ENCODE data around the gene GRIK1.

Gene GRIK1

GRCh38 chr21:29896884-29897283 is 42.9 kb downstream of the GRIK1 start:
- H3K36me3 ChIP-seq (ENCODE audit: insufficient read depth, low read length): no peaks in the 10 kb centered on the region
- no peaks in the 10 kb centered on the region for H3K9me3 ChIP-seq (ENCODE audit: low read depth, low read length)
- H3K9ac ChIP-seq (ENCODE audit: insufficient read length): no peak overlapping the region
- no peak for DNase-seq (ENCODE audit: low read depth, low spot score)
- no peak overlapping the region for H3K27ac ChIP-seq
- no peak for TF ChIP-seq FOXP2 (optimal IDR thresholded peaks at IDR 0.05; ENCODE audit: control extremely low read depth, extremely low read length, insufficient read depth)
- TF ChIP-seq POLR2AphosphoS5 (IDR thresholded peaks at IDR 0.05; ENCODE audit: borderline replicate concordance, low read depth, low read length): no peak
- no peak for TF ChIP-seq EZH2 (IDR thresholded peaks at IDR 0.05)
- H3K4me3 ChIP-seq: no peak overlapping the region

DNA sequence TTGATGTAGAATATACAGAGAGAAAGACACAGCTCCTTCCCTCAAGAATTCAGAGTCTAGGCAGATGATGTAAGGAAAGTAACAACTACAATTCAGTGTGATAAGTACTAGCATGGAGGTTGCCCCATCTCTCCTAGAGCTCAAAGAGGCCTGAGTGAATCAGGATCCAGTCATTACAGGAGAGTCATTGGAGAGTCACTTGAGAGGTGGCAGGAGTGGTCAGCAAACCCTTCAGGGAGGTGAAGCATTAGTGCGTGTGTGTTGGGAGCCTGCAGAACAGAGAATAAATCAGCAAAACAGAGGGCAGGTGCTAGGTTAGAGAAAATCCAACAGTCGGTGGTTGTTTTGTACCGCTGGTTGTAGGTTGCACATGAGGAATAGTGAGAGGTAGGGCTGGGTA is 46.1 kb downstream of the GRIK1 start:
- TF ChIP-seq FOXP2 (optimal IDR thresholded peaks at IDR 0.05; ENCODE audit: control extremely low read depth, extremely low read length, insufficient read depth): no peak
- no peak for TF ChIP-seq EZH2 (IDR thresholded peaks at IDR 0.05)
- TF ChIP-seq POLR2AphosphoS5 (IDR thresholded peaks at IDR 0.05; ENCODE audit: borderline replicate concordance, low read depth, low read length): no peak
- Histone ChIP-seq H3K36me3 (ENCODE audit: insufficient read depth, low read length) (no peaks in the 10 kb centered on the region), H3K27ac (no peak overlapping the region), H3K9ac (ENCODE audit: insufficient read length) (no peak overlapping the region), H3K9me3 (ENCODE audit: low read depth, low read length) (no peaks in the 10 kb centered on the region), H3K4me3 (no peak overlapping the region)
- no peak for DNase-seq (ENCODE audit: low read depth, low spot score)

DNA sequence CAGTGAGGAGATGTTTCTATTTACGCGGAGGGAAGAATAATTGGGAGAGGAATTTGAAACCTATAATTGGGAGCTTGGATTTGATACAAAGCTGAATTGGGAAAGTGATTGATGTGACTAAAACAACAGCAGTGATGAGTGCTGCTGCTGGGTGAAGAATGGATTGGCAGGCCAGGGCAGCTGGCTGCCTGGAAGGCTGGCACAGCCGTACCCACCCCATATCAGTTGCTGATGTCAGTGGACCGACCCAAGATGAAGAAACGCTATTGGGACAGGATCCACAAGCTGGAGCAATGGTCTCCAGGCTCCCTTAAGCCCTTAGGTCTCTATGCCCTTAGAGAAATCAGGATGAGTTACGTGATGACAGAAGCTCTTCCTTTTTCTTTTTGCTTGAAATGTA is 47.4 kb downstream of the GRIK1 start:
- no peak overlapping the region for H3K4me3 ChIP-seq
- DNase-seq (ENCODE audit: low read depth, low spot score): no peak
- H3K27ac ChIP-seq: no peak overlapping the region

DNA sequence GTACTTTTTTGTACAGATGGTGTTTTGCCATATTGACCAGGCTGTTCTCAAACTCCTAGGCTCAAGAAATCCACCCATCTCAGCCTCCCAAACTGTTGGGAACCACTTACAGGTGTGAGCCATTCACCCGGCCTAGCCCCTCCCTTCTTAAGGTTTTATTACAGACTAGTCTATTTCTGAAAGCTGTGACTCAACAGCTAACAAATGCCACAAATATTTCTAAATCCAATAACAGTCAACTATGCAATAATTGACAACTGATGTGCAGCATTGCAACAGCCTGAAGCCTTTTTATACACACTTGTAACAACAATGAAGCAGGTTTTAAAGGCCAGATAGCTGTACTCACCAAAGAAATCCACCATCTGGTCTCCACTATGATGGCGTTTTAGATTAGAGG is 51.4 kb downstream of the GRIK1 start:
- DNase-seq (ENCODE audit: low read depth, low spot score): no peak
- no peak overlapping the region for H3K4me3 ChIP-seq
- H3K9me3 ChIP-seq (ENCODE audit: low read depth, low read length): no peaks in the 10 kb centered on the region
- H3K36me3 ChIP-seq (ENCODE audit: insufficient read depth, low read length): no peaks in the 10 kb centered on the region
- H3K27ac ChIP-seq: no peak overlapping the region
- TF ChIP-seq EZH2 (IDR thresholded peaks at IDR 0.05) (no peak), POLR2AphosphoS5 (IDR thresholded peaks at IDR 0.05; ENCODE audit: borderline replicate concordance, low read depth, low read length) (no peak), FOXP2 (optimal IDR thresholded peaks at IDR 0.05; ENCODE audit: control extremely low read depth, extremely low read length, insufficient read depth) (no peak)
- H3K9ac ChIP-seq (ENCODE audit: insufficient read length): no peak overlapping the region

More for the DNA sequence above, 47.4 kb downstream of the GRIK1 start:
- no peak for TF ChIP-seq EZH2 (IDR thresholded peaks at IDR 0.05)
- TF ChIP-seq POLR2AphosphoS5 (IDR thresholded peaks at IDR 0.05; ENCODE audit: borderline replicate concordance, low read depth, low read length): no peak
- TF ChIP-seq FOXP2 (optimal IDR thresholded peaks at IDR 0.05; ENCODE audit: control extremely low read depth, extremely low read length, insufficient read depth): no peak
- H3K9ac ChIP-seq (ENCODE audit: insufficient read length): no peak overlapping the region
- no peaks in the 10 kb centered on the region for H3K9me3 ChIP-seq (ENCODE audit: low read depth, low read length)
- no peaks in the 10 kb centered on the region for H3K36me3 ChIP-seq (ENCODE audit: insufficient read depth, low read length)

- H3K4me3 ChIP-seq: no peak overlapping the region
- no peak overlapping the region for H3K27ac ChIP-seq
- H3K36me3 ChIP-seq (ENCODE audit: insufficient read depth, low read length): no peaks in the 10 kb centered on the region
- DNase-seq (ENCODE audit: low read depth, low spot score): no peak
- TF ChIP-seq EZH2 (IDR thresholded peaks at IDR 0.05): no peak
- no peak for TF ChIP-seq FOXP2 (optimal IDR thresholded peaks at IDR 0.05; ENCODE audit: control extremely low read depth, extremely low read length, insufficient read depth)
- TF ChIP-seq POLR2AphosphoS5 (IDR thresholded peaks at IDR 0.05; ENCODE audit: borderline replicate concordance, low read depth, low read length): no peak
- no peaks in the 10 kb centered on the region for H3K9me3 ChIP-seq (ENCODE audit: low read depth, low read length)
- H3K9ac ChIP-seq (ENCODE audit: insufficient read length): no peak overlapping the region
Observed at GRCh38 chr21:29887313-29888009, 52.3 kb downstream of the GRIK1 start.

- Histone ChIP-seq H3K9ac (ENCODE audit: insufficient read length) (no peak overlapping the region), H3K9me3 (ENCODE audit: low read depth, low read length) (no peaks in the 10 kb centered on the region), H3K4me3 (no peak overlapping the region), H3K36me3 (ENCODE audit: insufficient read depth, low read length) (no peaks in the 10 kb centered on the region), H3K27ac (no peak overlapping the region)
- no peak for DNase-seq (ENCODE audit: low read depth, low spot score)
- TF ChIP-seq FOXP2 (optimal IDR thresholded peaks at IDR 0.05; ENCODE audit: control extremely low read depth, extremely low read length, insufficient read depth) (no peak), POLR2AphosphoS5 (IDR thresholded peaks at IDR 0.05; ENCODE audit: borderline replicate concordance, low read depth, low read length) (no peak), EZH2 (IDR thresholded peaks at IDR 0.05) (no peak)
Observed at GRCh38 chr21:29885491-29885890, 54.3 kb downstream of the GRIK1 start.

GRCh38 chr21:29875873-29876272 is 63.9 kb downstream of the GRIK1 start:
- H3K27ac ChIP-seq: no peak overlapping the region
- no peak for DNase-seq (ENCODE audit: low read depth, low spot score)
- H3K9me3 ChIP-seq (ENCODE audit: low read depth, low read length): no peaks in the 10 kb centered on the region
- no peaks in the 10 kb centered on the region for H3K36me3 ChIP-seq (ENCODE audit: insufficient read depth, low read length)
- TF ChIP-seq POLR2AphosphoS5 (IDR thresholded peaks at IDR 0.05; ENCODE audit: borderline replicate concordance, low read depth, low read length) (no peak), EZH2 (IDR thresholded peaks at IDR 0.05) (no peak), FOXP2 (optimal IDR thresholded peaks at IDR 0.05; ENCODE audit: control extremely low read depth, extremely low read length, insufficient read depth) (no peak)
- H3K4me3 ChIP-seq: no peak overlapping the region
- H3K9ac ChIP-seq (ENCODE audit: insufficient read length): no peak overlapping the region

DNA sequence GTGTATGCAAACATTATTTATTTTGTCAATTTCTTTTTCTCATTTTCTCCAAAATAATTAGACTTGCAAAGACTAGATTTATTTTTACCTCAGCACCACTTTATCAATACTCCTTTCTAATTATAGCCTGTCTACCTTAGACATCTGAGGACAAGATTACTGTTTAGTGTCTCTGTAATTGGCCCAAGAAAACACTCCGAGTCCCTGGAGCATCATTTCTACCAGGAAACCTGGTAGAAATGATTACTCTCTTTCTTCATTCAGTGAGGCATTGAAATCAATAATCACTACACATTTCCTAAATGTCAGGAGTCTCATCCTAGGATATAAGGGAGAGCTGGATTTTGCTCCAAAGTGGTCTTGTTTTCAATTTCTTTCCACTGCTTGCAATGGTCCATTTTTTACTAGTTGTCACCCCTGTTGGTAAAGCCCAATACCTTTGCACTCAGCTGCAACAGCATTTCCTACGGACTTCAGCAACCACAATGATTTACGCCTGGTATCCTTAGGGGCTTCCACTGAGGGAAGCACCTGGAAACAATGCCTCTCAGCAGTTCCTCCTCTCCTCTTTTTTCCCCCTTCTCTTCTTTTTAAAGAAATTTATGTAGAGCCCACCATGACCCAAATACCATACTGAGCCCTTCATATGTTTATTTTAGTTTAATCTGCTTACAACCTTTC is 64.6 kb downstream of the GRIK1 start:
- Histone ChIP-seq H3K27ac (no peak overlapping the region), H3K4me3 (no peak overlapping the region), H3K36me3 (ENCODE audit: insufficient read depth, low read length) (no peaks in the 10 kb centered on the region), H3K9ac (ENCODE audit: insufficient read length) (no peak overlapping the region), H3K9me3 (ENCODE audit: low read depth, low read length) (no peaks in the 10 kb centered on the region)
- no peak for DNase-seq (ENCODE audit: low read depth, low spot score)
- TF ChIP-seq EZH2 (IDR thresholded peaks at IDR 0.05) (no peak), FOXP2 (optimal IDR thresholded peaks at IDR 0.05; ENCODE audit: control extremely low read depth, extremely low read length, insufficient read depth) (no peak), POLR2AphosphoS5 (IDR thresholded peaks at IDR 0.05; ENCODE audit: borderline replicate concordance, low read depth, low read length) (no peak)

Data from SK-N-MC (cell line).